NCI-H510A (cell line): Measurements from ENCODE around the gene CCBE1.
A peak's percentile ranks its signal among the peaks of the same experiment; 100 is the strongest.
"Not testable (repeated sequence)": the region's sequence is repeated elsewhere in the genome, so short reads cannot be mapped to it uniquely, and the experiment has no call there.

Source experiments
- DNase-seq: peaks from one replicate; lab custom pipeline; 2025; lab: John Stamatoyannopoulos, UW

The CCBE1 gene

GRCh38 chr18:59539108-59539507 is 158.1 kb downstream of the CCBE1 start:
- DNase-seq: no peak

- no peak for DNase-seq
Observed at GRCh38 chr18:59537579-59537978, 159.6 kb downstream of the CCBE1 start.

GRCh38 chr18:59536166-59536565 is 161.1 kb downstream of the CCBE1 start:
- no peak for DNase-seq

- no peak for DNase-seq
Observed at GRCh38 chr18:59535055-59535454, 162.2 kb downstream of the CCBE1 start.

- no peak for DNase-seq
Observed at GRCh38 chr18:59528866-59529265, 168.4 kb downstream of the CCBE1 start.

GRCh38 chr18:59520562-59521355 is 176.5 kb downstream of the CCBE1 start:
- no peak for DNase-seq

- no peak for DNase-seq
Observed at GRCh38 chr18:59518705-59519104, 178.5 kb downstream of the CCBE1 start.

- no peak for DNase-seq
Observed at GRCh38 chr18:59517446-59518165, 179.6 kb downstream of the CCBE1 start.

GRCh38 chr18:59516356-59517155 is 180.7 kb downstream of the CCBE1 start:
- DNase-seq: peak; percentile 9

GRCh38 chr18:59515956-59516355 is 181.3 kb downstream of the CCBE1 start:
- not testable (repeated sequence) for DNase-seq

- no peak for DNase-seq
Observed at GRCh38 chr18:59515147-59515546, 182.1 kb downstream of the CCBE1 start.

- no peak for DNase-seq
Observed at GRCh38 chr18:59514203-59514602, 183.0 kb downstream of the CCBE1 start.

- no peak for DNase-seq
Observed at GRCh38 chr18:59512025-59512755, 185.0 kb downstream of the CCBE1 start.

GRCh38 chr18:59509481-59510442 is 187.5 kb downstream of the CCBE1 start:
- no peak for DNase-seq

GRCh38 chr18:59505356-59505755 is 191.9 kb downstream of the CCBE1 start:
- DNase-seq: no peak

- no peak for DNase-seq
Observed at GRCh38 chr18:59502274-59503175, 194.7 kb downstream of the CCBE1 start.

GRCh38 chr18:59501920-59502273 is 195.3 kb downstream of the CCBE1 start:
- DNase-seq: no peak

GRCh38 chr18:59500765-59501164 is 196.5 kb downstream of the CCBE1 start:
- DNase-seq: no peak

- no peak for DNase-seq
Observed at GRCh38 chr18:59498506-59499086, 198.6 kb downstream of the CCBE1 start.
